Mesendoderm (in vitro differentiated cells): ENCODE data around the gene TNRC6C.

Experiments
- DNase-seq: peaks from one replicate; pipeline ENCODE4 v3.0.0; 2013
- H2AK5ac ChIP-seq: 2 replicates; pipeline ENCODE4 v1.6.1; 2013; ENCODE audit warnings: low read length, inconsistent platforms
- H2BK120ac ChIP-seq: 2 replicates; pipeline ENCODE4 v1.6.1; 2013; ENCODE audit warnings: low read depth, mild to moderate bottlenecking, low read length, moderate library complexity, mixed read lengths
- H2BK15ac ChIP-seq: replicated peaks from 2 replicates; pipeline ENCODE4 v1.6.1; 2013; ENCODE audit warnings: low read depth, mild to moderate bottlenecking, moderate library complexity
- H2BK5ac ChIP-seq: 2 replicates; pipeline ENCODE4 v1.6.1; 2013; ENCODE audit warnings: low read length, inconsistent platforms
- H3K18ac ChIP-seq: 2 replicates; pipeline ENCODE4 v1.6.1; 2013; ENCODE audit warnings: mild to moderate bottlenecking, low read length, mixed read lengths
- H3K23ac ChIP-seq: one replicate; pipeline ENCODE4 v1.6.1; 2013; ENCODE audit warnings: low read length
- H3K27ac ChIP-seq: 2 replicates; pipeline ENCODE4 v1.5.1; 2013; ENCODE audit warnings: low read depth, mild to moderate bottlenecking, inconsistent platforms, low read length, moderate library complexity
- H3K27me3 ChIP-seq: 2 replicates; pipeline ENCODE4 v1.6.1; 2013; ENCODE audit warnings: low read length, control low read depth, mild to moderate bottlenecking, inconsistent platforms; ENCODE audit not compliant: insufficient read depth, poor library complexity
- H3K36me3 ChIP-seq: 2 replicates; pipeline ENCODE4 v1.6.1; 2013; ENCODE audit warnings: low read length, inconsistent platforms; ENCODE audit not compliant: control insufficient read depth, insufficient read depth
- H3K4ac ChIP-seq: one replicate; pipeline ENCODE4 v1.6.1; 2013; ENCODE audit warnings: low read depth, mild to moderate bottlenecking, low read length, moderate library complexity
- H3K4me1 ChIP-seq: 2 replicates; pipeline ENCODE4 v1.6.1; 2013; ENCODE audit warnings: low read depth, low read length, inconsistent platforms; ENCODE audit not compliant: control insufficient read depth
- H3K4me2 ChIP-seq: 2 replicates; pipeline ENCODE4 v1.6.1; 2013; ENCODE audit warnings: low read length
- H3K4me3 ChIP-seq: 2 replicates; pipeline ENCODE4 v1.5.1; 2013; ENCODE audit warnings: mild to moderate bottlenecking, low read length
- H3K56ac ChIP-seq: one replicate; pipeline ENCODE4 v1.6.1; 2013; ENCODE audit warnings: low read length
- H3K79me1 ChIP-seq: 2 replicates; pipeline ENCODE4 v1.6.1; 2013; ENCODE audit warnings: low read length, inconsistent platforms
- H3K79me2 ChIP-seq: 2 replicates; pipeline ENCODE4 v1.6.1; 2013; ENCODE audit warnings: mild to moderate bottlenecking, low read length; ENCODE audit not compliant: control insufficient read depth, insufficient read depth
- H3K9ac ChIP-seq: 2 replicates; pipeline ENCODE4 v1.6.1; 2013; ENCODE audit warnings: low read length, inconsistent platforms
- H4K5ac ChIP-seq: one replicate; pipeline ENCODE4 v1.6.1; 2013; ENCODE audit warnings: low read length
- H4K8ac ChIP-seq: one replicate; pipeline ENCODE4 v1.6.1; 2013; ENCODE audit warnings: low read depth, mild to moderate bottlenecking, control low read depth, low read length, moderate library complexity
- WGBS: extraction: QIAGEN DNeasy Blood & Tissue Kit; methylation state at CpG from one replicate; pipeline ENCODE4 v1.1.7; 2013; ENCODE audit warnings: low lambda C conversion rate, missing lambda C conversion rate; ENCODE audit not compliant: insufficient coverage; ENCODE audit errors: extremely low coverage; 5-methylcytosine and 5-hydroxymethylcytosine counted together

The TNRC6C gene

DNA sequence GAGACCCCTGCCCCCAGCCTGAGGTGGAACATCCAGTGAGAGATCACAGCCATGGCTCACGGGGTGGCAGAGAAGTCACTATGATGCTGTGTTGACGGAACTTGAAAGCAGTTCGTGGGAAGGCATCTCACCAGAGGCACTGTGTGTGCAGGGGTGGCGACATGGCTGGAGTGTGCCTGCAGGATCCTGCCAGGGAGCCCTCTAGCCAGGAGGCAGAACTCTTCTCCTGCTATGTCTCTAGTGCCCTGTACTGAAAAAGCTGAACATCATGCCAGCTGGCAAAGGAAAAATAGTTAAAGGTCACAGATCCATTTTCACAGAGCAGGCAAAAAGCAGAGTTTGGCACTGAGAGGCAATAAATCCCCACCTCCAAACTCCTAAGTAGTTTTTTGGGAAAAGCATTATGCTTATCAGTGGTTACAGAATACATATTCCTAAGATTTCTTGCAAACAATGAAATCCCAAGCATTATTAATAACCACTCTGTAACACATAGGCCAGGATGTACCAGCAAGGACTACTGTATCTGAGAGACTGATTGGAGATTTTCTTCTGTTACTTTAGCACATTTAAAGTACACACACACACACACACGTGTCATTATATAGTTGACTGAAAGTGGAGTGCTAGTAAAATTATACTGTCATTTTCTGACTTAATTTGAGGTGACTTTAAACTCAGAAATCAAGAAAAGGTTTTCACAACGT, 36.8 kb downstream of the TNRC6C start:
- Histone ChIP-seq H4K5ac (no peak overlapping the region), H3K4me2 (no peak overlapping the region), H3K79me2 (peaks cover 3% of the 10 kb centered on the region), H2BK5ac (no peak overlapping the region), H2BK120ac (no peak overlapping the region), H3K23ac (no peak overlapping the region), H2AK5ac (no peak overlapping the region), H3K9ac (no peak overlapping the region), H3K18ac (no peak overlapping the region), H3K56ac (no peak overlapping the region), H3K4me1 (peaks cover 5% of the 10 kb centered on the region), H3K4ac (no peak overlapping the region), H2BK15ac (no peak overlapping the region), H3K4me3 (no peak overlapping the region), H3K79me1 (peaks cover 11% of the 10 kb centered on the region), H3K27ac (no peak overlapping the region), H4K8ac (no peak overlapping the region), H3K27me3 (no peaks in the 10 kb centered on the region), H3K36me3 (no peaks in the 10 kb centered on the region)
- peak; percentile 10 for DNase-seq
- no CpG with 5 or more reads among the region's 6 CpGs for WGBS

DNA sequence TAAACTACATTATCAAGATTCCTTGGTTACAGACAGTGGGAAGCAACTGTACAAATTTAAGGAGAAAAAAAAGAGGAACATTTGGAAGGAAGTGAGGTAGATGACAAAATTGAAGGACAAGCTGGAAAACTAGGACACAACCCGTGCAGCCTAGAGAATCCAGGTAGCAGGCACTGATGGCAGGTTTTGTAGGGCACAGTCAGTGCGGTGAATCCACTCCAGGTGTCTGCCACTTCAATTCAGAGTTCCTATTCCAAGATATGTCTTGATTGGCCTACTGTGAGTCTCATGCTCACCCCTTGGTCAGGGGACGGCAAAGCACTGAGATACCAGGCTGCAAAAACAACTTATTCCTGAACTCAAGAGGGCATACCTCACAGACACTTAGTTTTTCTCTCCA, 37.8 kb downstream of the TNRC6C start:
- Histone ChIP-seq H3K27me3 (no peaks in the 10 kb centered on the region), H3K9ac (no peak overlapping the region), H4K5ac (no peak overlapping the region), H3K18ac (no peak overlapping the region), H2BK5ac (no peak overlapping the region), H2AK5ac (no peak overlapping the region), H2BK15ac (no peak overlapping the region), H3K23ac (peak overlapping the region; percentile 57), H3K56ac (peak overlapping the region; percentile 18), H3K4me1 (peaks cover 5% of the 10 kb centered on the region), H4K8ac (no peak overlapping the region), H3K27ac (no peak overlapping the region), H3K36me3 (no peaks in the 10 kb centered on the region), H3K79me2 (peaks cover 3% of the 10 kb centered on the region), H3K79me1 (peaks cover 10% of the 10 kb centered on the region), H3K4me3 (no peak overlapping the region), H3K4me2 (no peak overlapping the region), H3K4ac (no peak overlapping the region), H2BK120ac (no peak overlapping the region)
- DNase-seq, result no peak
- WGBS, result no CpG with 5 or more reads among the region's 3 CpGs

DNA sequence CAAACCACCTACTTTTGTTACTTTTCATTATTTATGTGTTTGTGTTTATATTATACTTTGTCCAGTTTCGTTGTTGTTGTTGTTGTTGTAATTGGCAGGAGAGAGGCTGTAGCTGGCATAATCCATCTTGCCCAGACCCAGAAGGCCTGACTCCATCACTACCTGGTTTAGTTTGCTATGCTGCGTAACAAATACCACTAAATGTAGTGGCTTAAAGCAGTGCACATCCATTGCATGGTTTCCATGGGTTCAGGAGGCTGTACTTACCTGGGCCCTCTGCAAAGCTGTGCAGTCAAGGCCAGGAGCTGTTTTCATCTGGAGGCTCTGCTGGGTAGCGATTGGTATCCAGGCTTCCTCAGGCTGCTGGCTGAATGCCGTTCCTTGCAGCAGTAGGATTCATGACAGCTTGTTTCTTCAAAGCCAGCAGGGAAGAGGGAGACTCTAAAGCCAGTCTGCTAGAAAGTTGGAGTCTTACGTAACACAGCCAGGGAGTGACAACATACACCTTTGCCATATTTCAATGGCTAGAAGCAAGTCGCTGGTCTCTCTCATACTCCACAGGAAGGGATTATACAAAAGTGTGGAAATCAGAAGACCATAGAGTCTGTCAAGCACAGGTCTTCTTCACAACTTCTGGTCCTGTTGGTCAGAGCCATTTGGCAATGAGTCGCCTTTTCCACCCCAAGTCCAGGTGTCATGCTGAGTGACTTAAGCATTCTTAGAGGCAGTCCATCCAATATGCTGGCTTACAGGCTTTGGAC, 41.1 kb downstream of the TNRC6C start:
- H3K79me2 ChIP-seq, result no peaks in the 10 kb centered on the region
- H3K4me1 ChIP-seq, result peaks cover 5% of the 10 kb centered on the region
- no CpG with 5 or more reads among the region's 7 CpGs for WGBS
- no peak overlapping the region for H4K8ac ChIP-seq
- no peak overlapping the region for H3K9ac ChIP-seq
- H2BK15ac ChIP-seq, result no peak overlapping the region
- H4K5ac ChIP-seq, result no peak overlapping the region
- no peaks in the 10 kb centered on the region for H3K36me3 ChIP-seq
- no peak overlapping the region for H3K18ac ChIP-seq
- no peak overlapping the region for H3K4me3 ChIP-seq
- H3K27me3 ChIP-seq, result no peaks in the 10 kb centered on the region
- H3K4me2 ChIP-seq, result no peak overlapping the region
- DNase-seq, result peak; percentile 74
- H2BK120ac ChIP-seq, result no peak overlapping the region
- no peak overlapping the region for H3K23ac ChIP-seq
- H2BK5ac ChIP-seq, result no peak overlapping the region
- no peak overlapping the region for H3K27ac ChIP-seq
- no peak overlapping the region for H3K4ac ChIP-seq
- H2AK5ac ChIP-seq, result no peak overlapping the region
- peaks cover 8% of the 10 kb centered on the region for H3K79me1 ChIP-seq
- H3K56ac ChIP-seq, result no peak overlapping the region

DNA sequence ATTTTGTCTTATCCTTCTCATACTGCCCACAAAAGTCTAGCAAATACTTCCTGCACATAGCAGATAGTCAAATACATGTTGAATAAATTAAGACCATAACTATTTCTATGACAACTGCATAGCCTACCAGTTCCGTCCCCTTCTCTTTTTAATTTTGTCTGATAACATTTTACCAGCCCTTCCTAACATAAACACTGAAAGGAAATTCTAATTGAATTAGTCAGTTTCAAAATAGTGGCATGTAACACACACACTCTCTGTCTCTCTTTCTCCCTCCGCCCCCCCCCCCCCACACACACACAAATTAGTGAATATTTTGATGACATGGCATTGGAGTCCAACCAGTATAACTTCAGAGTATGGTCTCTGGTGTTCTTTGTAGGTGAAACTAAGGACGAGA, 41.8 kb downstream of the TNRC6C start:
- H3K36me3 ChIP-seq, result no peaks in the 10 kb centered on the region
- no peak overlapping the region for H3K18ac ChIP-seq
- no peak for DNase-seq
- no peak overlapping the region for H3K4me3 ChIP-seq
- no peak overlapping the region for H4K5ac ChIP-seq
- H2BK120ac ChIP-seq, result no peak overlapping the region
- WGBS, result no CpG with 5 or more reads among the region's 3 CpGs
- H4K8ac ChIP-seq, result no peak overlapping the region
- H3K4me1 ChIP-seq, result peaks cover 2% of the 10 kb centered on the region
- no peak overlapping the region for H3K9ac ChIP-seq
- peaks cover 8% of the 10 kb centered on the region for H3K79me1 ChIP-seq
- no peak overlapping the region for H3K23ac ChIP-seq
- no peak overlapping the region for H2AK5ac ChIP-seq
- H3K27ac ChIP-seq, result no peak overlapping the region
- H2BK5ac ChIP-seq, result no peak overlapping the region
- H3K4me2 ChIP-seq, result no peak overlapping the region
- no peak overlapping the region for H3K4ac ChIP-seq
- no peak overlapping the region for H2BK15ac ChIP-seq
- H3K79me2 ChIP-seq, result no peaks in the 10 kb centered on the region
- H3K27me3 ChIP-seq, result no peaks in the 10 kb centered on the region
- no peak overlapping the region for H3K56ac ChIP-seq

DNA sequence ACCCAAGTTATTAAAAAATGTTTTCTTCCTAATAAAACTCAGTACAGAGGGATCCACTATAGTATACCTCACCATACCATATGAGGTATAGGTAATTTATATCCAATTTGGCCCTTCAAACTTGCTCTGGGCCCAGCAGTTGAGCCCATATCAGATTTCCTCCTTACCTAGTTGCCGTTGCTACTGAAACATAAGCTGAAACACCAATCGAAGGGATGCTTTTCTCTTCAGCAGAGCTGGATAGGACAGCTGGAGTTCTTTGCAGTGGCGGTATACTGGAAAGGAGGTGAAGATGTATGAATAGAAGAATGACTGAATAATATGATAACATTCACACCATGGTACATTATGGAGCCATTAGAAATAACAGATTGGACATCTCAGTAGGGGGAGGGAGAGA, 42.7 kb downstream of the TNRC6C start:
- H3K23ac ChIP-seq, result no peak overlapping the region
- no peak overlapping the region for H3K4me2 ChIP-seq
- no peaks in the 10 kb centered on the region for H3K36me3 ChIP-seq
- H3K27ac ChIP-seq, result no peak overlapping the region
- no peak overlapping the region for H3K56ac ChIP-seq
- peaks cover 2% of the 10 kb centered on the region for H3K4me1 ChIP-seq
- no peak overlapping the region for H2BK15ac ChIP-seq
- no peak overlapping the region for H4K8ac ChIP-seq
- DNase-seq, result peak; percentile 34
- H3K18ac ChIP-seq, result no peak overlapping the region
- no peak overlapping the region for H3K4ac ChIP-seq
- WGBS, result no CpG with 5 or more reads among the region's 3 CpGs
- H3K27me3 ChIP-seq, result no peaks in the 10 kb centered on the region
- H3K4me3 ChIP-seq, result no peak overlapping the region
- no peaks in the 10 kb centered on the region for H3K79me2 ChIP-seq
- H3K79me1 ChIP-seq, result peaks cover 8% of the 10 kb centered on the region
- H2AK5ac ChIP-seq, result no peak overlapping the region
- no peak overlapping the region for H2BK120ac ChIP-seq
- no peak overlapping the region for H3K9ac ChIP-seq
- no peak overlapping the region for H4K5ac ChIP-seq
- H2BK5ac ChIP-seq, result no peak overlapping the region
